Thymus (tissue), 11 donors: ENCODE results near the gene RASAL2. TPM values are rescaled to one million over a fixed set of nuclear protein-coding genes. Genes with fewer than 3 reads are reported as not detected.

ENCODE experiments used
- DNase-seq, 9 donors: peaks; one replicate each; pipeline ENCODE4 v3.0.0-alpha.2; 2013; ENCODE audit warnings: low spot score in 9 of 9, low read depth in 6 of 9, missing footprints in 1 of 9
- H3K27ac ChIP-seq, 2 donors: one replicate each; pipeline ENCODE4 v1.5.1; 2013; ENCODE audit warnings: control low read depth in 1 of 2, low read depth in 1 of 2, low read length in 1 of 2, mild to moderate bottlenecking in 1 of 2, moderate library complexity in 1 of 2
- H3K27me3 ChIP-seq, 2 donors: one replicate each; pipeline ENCODE4 v1.5.1; 2013; ENCODE audit warnings: low read length in 1 of 2; ENCODE audit not compliant: control insufficient read depth in 2 of 2, insufficient read depth in 1 of 2
- H3K36me3 ChIP-seq, 2 donors: one replicate each; pipeline ENCODE4 v1.5.1; 2013; ENCODE audit warnings: low read length in 1 of 2, mild to moderate bottlenecking in 1 of 2, moderate library complexity in 1 of 2; ENCODE audit not compliant: control insufficient read depth in 2 of 2, insufficient read depth in 2 of 2
- H3K4me1 ChIP-seq, 2 donors: one replicate each; pipeline ENCODE4 v1.5.1; 2013; ENCODE audit warnings: low read length in 2 of 2; ENCODE audit not compliant: control insufficient read depth in 2 of 2, insufficient read depth in 2 of 2
- H3K4me3 ChIP-seq, 2 donors: one replicate each; pipeline ENCODE4 v1.5.1; 2013; ENCODE audit warnings: low read length in 2 of 2, control low read depth in 1 of 2, mild to moderate bottlenecking in 1 of 2
- H3K9me3 ChIP-seq, 2 donors: one replicate each; pipeline ENCODE4 v1.5.1; 2013; ENCODE audit warnings: low read length in 1 of 2, mild to moderate bottlenecking in 1 of 2; ENCODE audit not compliant: control insufficient read depth in 2 of 2, insufficient read depth in 1 of 2
- WGBS: extraction: QIAGEN DNeasy Blood & Tissue Kit; methylation state at CpG from one replicate; pipeline ENCODE4 v1.1.7; 2013; 5-methylcytosine and 5-hydroxymethylcytosine counted together
- polyA plus RNA-seq: library from polyadenylated mRNA; stranded (reverse); fragments of 200-250 nt; gene quantifications from one replicate; pipeline ENCODE4 v1.2.3, GENCODE V29; 2013
- total RNA-seq: library from RNA; stranded (reverse); fragments of 120-200 nt; gene quantifications from one replicate; pipeline ENCODE4 v1.2.4, GENCODE V29; 2013
- donor health status: healthy.

Gene RASAL2
- total and polyA plus RNA-seq, 2 donors = 1.9 to 2.6 TPM

DNA sequence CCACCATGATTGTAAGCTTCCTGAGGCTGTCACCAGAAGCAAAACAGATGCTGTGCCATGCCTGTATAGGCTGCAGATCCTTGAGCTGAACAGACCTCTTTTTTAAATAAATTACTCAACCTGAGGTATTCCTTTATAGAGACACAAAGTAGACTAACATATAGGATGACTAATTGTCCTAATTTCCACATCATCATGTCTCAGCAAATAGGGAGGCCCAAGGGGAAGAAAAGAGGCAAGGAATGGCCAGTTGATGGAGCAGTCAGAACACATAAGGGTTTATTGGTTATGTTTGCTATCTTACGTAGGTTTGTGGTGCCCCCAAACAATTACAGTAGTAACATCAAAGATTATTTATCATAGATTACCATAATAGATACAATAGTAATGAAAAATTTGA lies 126.2 kb downstream of the RASAL2 start:
- H3K9me3 ChIP-seq = no peaks in the 10 kb centered on the region
- WGBS = 99% methylated on average over 1 of the region's 1 CpG
- H3K4me3 ChIP-seq = no peak overlapping the region
- no peaks in the 10 kb centered on the region for H3K4me1 ChIP-seq
- DNase-seq = no peak
- no peak overlapping the region for H3K27ac ChIP-seq
- H3K27me3 ChIP-seq = no peaks in the 10 kb centered on the region
- H3K36me3 ChIP-seq = no peaks in the 10 kb centered on the region

GRCh38 chr1:178223289-178223688 lies 129.4 kb downstream of the RASAL2 start:
- Histone ChIP-seq H3K36me3 (no peaks in the 10 kb centered on the region), H3K4me1 (no peaks in the 10 kb centered on the region), H3K9me3 (no peaks in the 10 kb centered on the region), H3K4me3 (no peak overlapping the region), H3K27ac (no peak overlapping the region), H3K27me3 (no peaks in the 10 kb centered on the region)
- WGBS = 95% methylated on average over 1 of the region's 1 CpG
- no peak for DNase-seq

DNA sequence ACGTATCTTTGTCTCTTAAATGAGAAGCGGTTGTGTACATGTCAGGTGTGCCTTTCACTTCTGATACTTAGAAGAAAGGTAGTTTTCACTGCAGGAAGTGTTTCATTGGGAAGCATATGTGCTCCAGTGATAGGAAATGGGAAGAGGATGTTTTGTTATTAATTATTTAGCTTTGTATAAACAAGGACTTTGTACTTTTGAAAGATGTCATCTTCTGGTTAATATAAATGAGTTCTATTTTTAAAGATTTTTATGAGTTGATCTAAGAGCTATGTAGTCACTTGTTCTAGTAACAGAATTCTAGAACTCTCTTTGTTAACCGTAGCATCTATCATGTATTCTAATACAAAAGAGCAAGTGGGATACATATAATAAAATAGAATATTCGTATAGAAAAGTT lies 130.5 kb downstream of the RASAL2 start:
- no peak for DNase-seq
- WGBS = 70% methylated on average over 4 of the region's 4 CpGs
- no peak overlapping the region for H3K27ac ChIP-seq

GRCh38 chr1:178230881-178231409 lies 137.0 kb downstream of the RASAL2 start:
- H3K4me1 ChIP-seq = no peaks in the 10 kb centered on the region
- no peaks in the 10 kb centered on the region for H3K27me3 ChIP-seq
- no peaks in the 10 kb centered on the region for H3K36me3 ChIP-seq
- no peak overlapping the region for H3K4me3 ChIP-seq
- no peak overlapping the region for H3K27ac ChIP-seq
- no peaks in the 10 kb centered on the region for H3K9me3 ChIP-seq
- DNase-seq = no peak
- WGBS = 96% methylated on average over 5 of the region's 5 CpGs

More for the DNA sequence above, 130.5 kb downstream of the RASAL2 start:
- Histone ChIP-seq H3K4me3 (no peak overlapping the region), H3K9me3 (no peaks in the 10 kb centered on the region), H3K36me3 (no peaks in the 10 kb centered on the region), H3K4me1 (no peaks in the 10 kb centered on the region), H3K27me3 (no peaks in the 10 kb centered on the region)

DNA sequence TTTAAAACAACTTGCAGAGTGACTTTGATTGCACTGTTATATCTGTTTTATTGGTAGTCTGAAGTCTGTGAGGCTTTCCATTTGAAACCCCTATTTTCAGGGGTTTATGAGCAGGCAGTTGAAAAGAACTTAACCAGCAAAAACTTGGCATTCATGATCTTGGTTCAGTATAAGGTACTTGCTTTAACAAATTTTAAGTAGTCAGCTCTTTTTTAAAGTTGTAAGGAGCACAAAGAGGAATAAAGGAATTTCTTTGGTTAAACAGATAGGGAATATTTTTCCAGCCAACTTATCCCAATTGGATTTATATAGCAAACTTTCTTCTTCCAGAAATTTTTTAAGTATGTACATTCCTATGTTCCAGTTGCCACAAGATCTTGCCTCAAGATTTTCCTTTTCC lies 138.2 kb downstream of the RASAL2 start:
- Histone ChIP-seq H3K4me3 (no peak overlapping the region), H3K27me3 (no peaks in the 10 kb centered on the region), H3K27ac (no peak overlapping the region), H3K4me1 (no peaks in the 10 kb centered on the region), H3K36me3 (no peaks in the 10 kb centered on the region), H3K9me3 (no peaks in the 10 kb centered on the region)
- DNase-seq = no peak

- no peak for DNase-seq
- Histone ChIP-seq H3K27me3 (no peaks in the 10 kb centered on the region), H3K4me3 (no peak overlapping the region), H3K4me1 (no peaks in the 10 kb centered on the region), H3K9me3 (no peaks in the 10 kb centered on the region), H3K27ac (no peak overlapping the region), H3K36me3 (no peaks in the 10 kb centered on the region)
- WGBS = 94% methylated on average over 3 of the region's 3 CpGs
Observed at GRCh38 chr1:178232949-178233348, 139.0 kb downstream of the RASAL2 start.

GRCh38 chr1:178237121-178237520 lies 143.2 kb downstream of the RASAL2 start:
- H3K27me3 ChIP-seq = no peaks in the 10 kb centered on the region
- no peak overlapping the region for H3K27ac ChIP-seq
- no peaks in the 10 kb centered on the region for H3K9me3 ChIP-seq
- no peaks in the 10 kb centered on the region for H3K36me3 ChIP-seq
- DNase-seq = no peak
- no peaks in the 10 kb centered on the region for H3K4me1 ChIP-seq
- H3K4me3 ChIP-seq = no peak overlapping the region
- WGBS = 96% methylated on average over 2 of the region's 2 CpGs

DNA sequence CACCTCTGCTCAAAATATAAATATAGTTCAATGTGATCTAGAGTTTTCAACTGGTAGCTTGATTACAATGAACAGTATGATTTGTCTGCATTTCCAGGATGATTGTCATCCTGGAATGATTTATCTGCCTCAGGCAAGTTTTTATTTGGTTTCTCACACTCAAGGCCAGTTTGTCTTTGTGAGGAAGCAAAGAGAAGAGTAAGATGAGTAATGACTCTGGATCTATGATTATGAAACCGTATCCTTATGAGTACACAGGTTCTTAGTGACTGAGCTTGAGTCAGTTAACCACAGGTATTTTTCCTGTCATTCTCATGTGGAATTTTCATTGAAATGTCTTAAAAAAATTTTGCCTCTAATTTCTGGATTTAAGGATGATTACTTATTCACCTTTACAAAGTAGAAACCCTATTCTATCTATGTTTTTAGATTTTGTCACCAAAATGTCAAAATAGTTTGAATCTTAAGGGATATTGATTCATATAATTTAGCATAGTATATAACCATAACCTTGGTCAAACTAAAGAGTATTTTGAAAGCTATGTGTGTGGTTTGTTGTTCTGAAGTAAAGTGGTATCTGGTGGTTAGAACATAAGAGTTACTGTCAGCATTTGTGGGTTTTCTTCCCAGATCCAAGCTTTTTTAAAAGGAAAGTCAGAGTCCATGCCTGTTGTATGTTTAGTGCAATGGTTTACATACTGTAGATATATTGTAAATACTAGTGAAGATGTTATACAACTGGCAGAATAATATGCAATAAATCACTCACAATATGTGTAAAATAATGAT lies 145.0 kb downstream of the RASAL2 start:
- Histone ChIP-seq H3K4me1 (no peaks in the 10 kb centered on the region), H3K27ac (no peak overlapping the region), H3K27me3 (no peaks in the 10 kb centered on the region), H3K36me3 (no peaks in the 10 kb centered on the region), H3K4me3 (no peak overlapping the region), H3K9me3 (no peaks in the 10 kb centered on the region)
- 87% methylated on average over 1 of the region's 1 CpG for WGBS
- DNase-seq = no peak

DNA sequence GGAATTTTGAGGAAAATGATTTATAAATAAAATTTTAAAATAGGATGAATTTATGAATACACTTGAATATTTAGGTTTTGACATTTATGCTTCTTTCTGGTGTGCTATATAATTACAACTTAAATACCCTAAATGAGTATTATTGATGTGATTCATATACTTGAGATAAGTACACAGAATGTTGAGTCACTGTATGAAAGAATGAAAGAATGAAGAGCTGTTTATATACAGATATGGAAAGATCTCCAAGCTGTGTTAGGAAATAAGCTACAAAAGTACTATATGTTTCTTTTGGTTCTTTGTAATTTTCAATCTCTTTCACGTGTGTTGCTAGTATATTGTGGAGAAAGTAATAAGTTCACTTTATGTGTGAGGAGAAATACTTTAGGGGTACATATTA lies 147.2 kb downstream of the RASAL2 start:
- Histone ChIP-seq H3K36me3 (no peaks in the 10 kb centered on the region), H3K4me3 (no peak overlapping the region), H3K27ac (no peak overlapping the region), H3K27me3 (no peaks in the 10 kb centered on the region), H3K9me3 (no peaks in the 10 kb centered on the region), H3K4me1 (no peaks in the 10 kb centered on the region)
- DNase-seq = no peak
- 88% methylated on average over 1 of the region's 1 CpG for WGBS
